Ovary (tissue), 3 donors: ENCODE measurements around the gene PAGR1.
"Not testable (repeated sequence)": the region's sequence is repeated elsewhere in the genome, so short reads cannot be mapped to it uniquely, and the experiment has no call there.

Experiments used
- CTCF ChIP-seq, 3 donors: fragments of 450-650 bp in 2 of 3; fragments of 200-600 bp in 1 of 3; IDR thresholded peaks; one replicate each; pipeline versions ENCODE4 v1.5.1 to v1.8.0; 2016 to 2022; ENCODE audit warnings: antibody characterized with exemption in 3 of 3, mild to moderate bottlenecking in 1 of 3
- EP300 ChIP-seq: sonication (generic); formaldehyde crosslinking; IDR thresholded peaks from one replicate; pipeline ENCODE4 v1.6.1; 2017; ENCODE audit warnings: antibody characterized with exemption
- POLR2A ChIP-seq: fragments of 450-650 bp; IDR thresholded peaks from one replicate; pipeline ENCODE4 v1.6.1; 2017; ENCODE audit warnings: antibody characterized with exemption, mild to moderate bottlenecking, moderate library complexity
- donor health status: DM: no; HTN: no; CAD: no.

- not testable (repeated sequence) for TF ChIP-seq POLR2A; CTCF (IDR thresholded peaks at IDR 0.05); EP300
Measured at GRCh38 chr16:29833219-29833618, 17.3 kb downstream of the PAGR1 start.
